GM18505 (cell line): ENCODE data around the gene SLC5A4.
"Not testable (repeated sequence)": the region's sequence is repeated elsewhere in the genome, so short reads cannot be mapped to it uniquely, and the experiment has no call there.

ENCODE experiments used
- ATAC-seq: cut with Tn5 transposase; IDR thresholded peaks from one replicate; pipeline ENCODE4 v1.9.1; 2021; ENCODE audit not compliant: unreplicated experiment
- POLR2A ChIP-seq: IDR thresholded peaks from 4 replicates; pipeline ENCODE4 v1.6.1; 2011; ENCODE audit warnings: borderline replicate concordance; ENCODE audit not compliant: insufficient read depth, insufficient read length; ENCODE audit errors: extremely low read depth

The SLC5A4 gene

DNA sequence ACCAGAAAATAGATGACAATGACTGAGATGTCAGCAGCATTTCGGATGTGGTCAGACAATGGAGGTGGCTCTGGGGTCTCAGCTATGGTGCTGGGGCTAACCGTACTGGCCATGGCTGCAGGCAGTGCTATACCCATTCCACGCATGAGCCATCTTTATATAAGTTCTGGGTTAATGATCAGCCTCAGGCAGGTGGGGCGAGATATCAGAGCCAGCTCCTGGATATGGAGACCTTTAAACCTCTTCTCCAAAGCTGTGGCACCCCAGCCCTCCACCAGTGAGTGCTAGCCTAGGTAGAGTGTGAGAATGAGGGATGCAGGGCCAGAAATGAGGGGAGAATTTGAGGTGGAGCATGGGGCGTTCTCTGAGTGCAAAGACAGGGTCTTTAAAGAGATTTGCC, at the start of gene SLC5A4:
Gene SLC5A4 (minus strand): TSS at position 131 of the 400 bp plus-strand sequence. CDS start 18 bp downstream, at position 113.
- no peak for TF ChIP-seq POLR2A
- no peak for ATAC-seq

DNA sequence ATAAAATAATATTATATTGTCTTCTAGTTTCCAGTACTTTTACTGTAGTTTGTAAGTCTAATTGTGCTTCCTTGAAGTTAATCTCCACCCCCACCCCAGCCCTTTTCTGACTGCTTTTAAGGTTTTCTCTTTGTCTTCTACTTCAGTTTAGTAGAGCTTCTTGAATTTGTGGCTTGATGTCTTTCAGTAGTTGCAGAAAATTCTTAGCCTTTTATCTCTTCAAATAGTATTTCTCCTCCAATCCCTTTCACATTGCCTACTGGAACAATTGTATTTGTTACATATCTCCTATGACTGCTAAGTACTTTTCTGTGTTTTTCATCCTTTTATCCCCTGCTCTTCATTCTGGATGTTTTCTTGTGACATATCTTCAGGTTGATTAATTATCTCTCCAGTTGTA, 38.8 kb upstream of the SLC5A4 start:
- not testable (repeated sequence) for ATAC-seq

DNA sequence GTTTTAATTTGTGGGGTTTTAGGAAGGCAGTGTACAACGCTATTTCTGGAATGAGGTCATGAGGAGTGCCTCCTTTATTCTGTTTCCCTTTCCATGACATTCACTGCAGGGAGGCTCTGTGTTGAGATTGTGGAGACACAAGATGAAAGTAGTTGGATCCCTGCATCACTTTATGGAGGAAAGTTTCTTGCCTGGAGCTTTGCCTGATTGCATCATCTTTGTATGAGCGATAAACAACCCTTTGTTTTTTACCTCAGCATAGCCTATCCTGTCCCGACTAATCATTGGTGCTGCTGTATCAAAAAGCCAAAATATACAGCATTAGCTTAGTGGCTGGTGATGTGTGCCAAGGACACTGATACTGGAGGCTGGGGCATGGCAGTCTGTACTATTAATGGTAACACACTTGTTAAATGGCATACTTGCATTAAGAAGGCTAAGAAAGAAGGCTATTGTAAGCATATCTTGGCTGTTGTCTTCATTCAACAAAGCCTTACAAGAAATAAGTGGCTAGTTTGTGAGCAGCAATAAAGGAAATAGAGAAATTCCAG, 31.2 kb upstream of the SLC5A4 start:
- TF ChIP-seq POLR2A = no peak
- ATAC-seq = no peak

DNA sequence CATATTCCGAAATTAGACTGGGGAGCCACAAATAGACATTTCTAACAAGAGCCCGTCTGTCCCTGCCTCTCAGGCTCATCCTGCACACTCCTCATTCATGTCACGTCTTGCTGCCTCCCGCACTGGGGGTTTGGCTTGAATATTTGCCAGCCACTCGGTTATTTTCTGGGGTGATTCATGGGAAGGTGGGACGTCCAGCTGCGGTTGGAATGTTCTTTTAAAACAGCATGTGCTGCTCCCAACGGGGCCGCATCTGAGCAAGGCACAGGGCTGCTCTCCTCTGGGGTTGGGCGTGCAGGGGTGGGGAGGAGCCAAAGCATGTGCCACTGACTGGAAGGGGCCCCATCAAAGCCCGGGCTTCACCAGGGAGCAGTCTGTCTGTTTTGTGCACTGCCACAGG, 25.9 kb upstream of the SLC5A4 start:
- no peak for TF ChIP-seq POLR2A
- no peak for ATAC-seq

DNA sequence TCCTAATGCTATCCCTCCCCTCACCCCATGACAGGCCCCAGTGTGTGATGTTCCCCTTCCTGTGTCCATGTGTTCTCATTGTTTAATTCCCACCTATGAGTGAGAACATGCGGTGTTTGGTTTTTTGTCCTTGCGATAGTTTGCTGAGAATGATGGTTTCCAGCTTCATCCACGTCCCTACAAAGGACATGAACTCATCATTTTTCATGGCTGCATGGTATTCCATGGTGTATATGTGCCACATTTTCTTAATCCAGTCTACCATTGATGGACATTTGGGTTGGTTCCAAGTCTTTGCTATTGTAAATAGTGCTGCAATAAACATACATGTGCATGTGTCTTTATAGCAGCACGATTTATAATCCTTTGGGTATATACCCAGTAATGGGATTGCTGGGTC, 20.2 kb upstream of the SLC5A4 start:
- ATAC-seq = not testable (repeated sequence)

DNA sequence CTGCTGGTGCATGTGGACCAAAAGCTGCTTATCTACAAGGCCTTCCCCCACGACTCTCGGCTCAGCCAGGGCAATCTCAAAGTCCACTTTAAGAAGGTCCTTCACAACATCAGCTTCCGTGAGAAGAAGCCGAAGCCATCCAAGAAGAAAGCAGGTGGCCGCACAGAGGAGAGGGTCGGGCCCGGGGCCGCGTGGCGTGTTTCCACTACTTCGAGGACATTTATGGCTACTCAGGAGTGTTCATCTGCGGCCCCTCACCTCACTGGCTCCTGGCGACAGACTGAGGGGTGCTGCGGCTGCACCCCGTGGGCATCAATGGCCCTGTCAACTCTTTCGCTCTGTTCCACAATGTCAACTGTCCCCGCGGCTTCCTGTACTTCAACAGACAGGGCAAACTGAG, 16.2 kb upstream of the SLC5A4 start:
- TF ChIP-seq POLR2A = no peak
- no peak for ATAC-seq

DNA sequence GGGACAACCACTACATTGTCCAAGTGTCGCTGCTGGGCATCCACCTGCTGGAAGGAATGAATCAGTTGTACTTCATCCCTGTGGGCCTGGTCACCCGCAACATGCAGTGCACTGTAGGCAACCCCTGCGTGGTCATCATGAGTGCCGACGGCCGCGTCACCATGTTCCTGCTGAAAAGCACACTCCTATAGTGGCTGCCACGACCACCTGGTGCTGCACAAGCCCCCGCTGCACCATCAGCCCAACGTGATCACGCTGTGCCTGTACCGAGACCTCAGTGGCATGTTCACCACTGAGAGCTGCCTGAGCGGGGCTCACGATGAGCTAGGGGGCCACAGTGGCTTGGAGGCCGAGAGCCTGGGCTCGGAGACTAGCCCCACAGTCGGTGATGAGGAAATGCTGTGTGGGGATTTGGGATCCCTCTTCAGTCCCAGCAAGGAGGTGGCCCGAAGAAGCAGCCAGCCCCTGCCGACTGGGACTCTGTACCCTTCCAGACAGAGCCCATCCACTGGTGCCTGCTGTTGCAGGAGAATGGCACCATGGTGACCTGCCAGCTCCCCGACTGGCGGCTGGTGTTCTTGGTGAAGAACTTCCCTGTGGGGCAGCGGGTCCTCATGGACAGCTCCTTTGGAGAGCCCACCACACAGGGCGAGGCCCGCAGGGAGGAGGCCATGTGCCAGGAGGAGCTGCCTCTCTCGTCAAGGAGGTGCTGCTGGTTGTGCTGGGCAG, 15.7 kb upstream of the SLC5A4 start:
- TF ChIP-seq POLR2A = no peak
- no peak for ATAC-seq

DNA sequence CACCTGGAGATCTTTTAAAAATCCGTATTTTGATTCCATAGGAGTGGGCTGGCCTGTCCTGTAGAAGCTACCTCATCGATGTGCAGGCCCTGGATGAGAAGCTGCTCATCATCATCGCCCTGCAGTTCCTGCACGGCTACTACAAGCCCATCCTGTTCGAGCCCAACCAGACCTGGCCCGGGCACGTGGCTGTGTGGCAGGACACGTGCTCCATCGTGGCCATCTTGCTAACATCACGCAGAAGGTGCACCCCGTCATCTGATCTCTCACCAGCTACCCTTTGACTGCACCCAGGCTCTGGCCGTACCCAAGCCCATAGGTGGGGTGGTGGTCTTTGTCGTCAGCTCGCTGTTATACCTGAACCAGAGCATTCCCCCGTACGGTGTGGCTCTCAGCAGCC, 14.2 kb upstream of the SLC5A4 start:
- no peak for ATAC-seq
- no peak for TF ChIP-seq POLR2A

DNA sequence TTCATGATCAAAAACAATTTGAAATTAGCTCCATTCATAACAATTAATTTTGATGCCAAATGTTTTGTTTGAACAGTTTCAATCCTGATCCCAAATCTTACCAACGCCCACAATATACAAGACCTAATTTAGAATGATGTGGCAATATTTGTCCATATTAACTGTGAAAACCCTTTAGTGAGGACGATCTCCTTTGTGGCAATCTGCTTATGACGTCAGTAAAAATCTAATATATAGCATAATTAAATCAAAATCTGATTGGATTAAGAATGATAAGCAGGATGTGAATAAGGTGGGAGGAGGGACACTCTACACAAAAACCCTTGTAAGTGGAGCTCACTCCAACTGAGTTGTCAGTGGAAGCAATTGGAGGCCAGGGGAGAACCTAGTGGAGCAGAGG, 11.9 kb upstream of the SLC5A4 start:
- ATAC-seq = no peak
- no peak for TF ChIP-seq POLR2A

DNA sequence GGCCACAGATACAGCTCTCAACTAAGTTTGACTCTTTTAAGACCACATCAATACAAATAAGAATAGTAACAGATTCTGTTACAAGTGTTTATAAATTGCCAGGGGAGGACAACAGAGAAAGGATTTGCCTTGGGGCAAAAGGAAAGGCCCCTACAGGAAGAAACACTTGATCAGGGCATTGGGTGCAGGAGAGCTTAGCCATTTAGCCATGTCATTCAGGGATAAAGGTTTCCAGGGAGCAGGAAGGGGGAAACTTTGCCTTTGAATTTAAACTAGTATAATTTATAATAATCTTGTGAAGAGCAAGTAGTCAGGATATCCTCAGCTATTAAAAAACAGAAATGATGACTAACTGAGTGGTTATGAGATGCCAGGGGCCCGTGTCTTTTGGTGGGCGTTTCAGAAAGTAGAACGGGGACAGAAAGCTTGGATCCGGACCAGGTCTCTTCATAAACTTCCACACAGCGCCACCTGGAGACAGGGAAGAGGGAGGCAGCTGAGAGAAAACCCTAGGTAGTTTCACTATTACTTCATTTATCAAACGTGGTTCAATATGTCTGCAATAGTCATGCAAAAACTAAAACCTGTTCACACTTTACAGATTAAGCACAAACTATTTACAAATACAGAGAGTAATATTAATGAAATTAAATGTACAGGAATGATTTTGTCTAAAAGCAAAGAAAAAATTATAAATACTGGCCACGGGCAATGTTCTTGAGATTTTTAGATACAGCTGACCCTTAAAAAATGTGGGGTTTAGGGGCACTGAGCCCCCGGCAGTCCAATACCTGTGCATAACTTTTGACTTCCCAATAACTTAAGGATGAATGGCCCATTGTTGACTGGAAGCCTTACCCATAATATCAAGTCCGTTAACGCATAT, 11.0 kb upstream of the SLC5A4 start:
- no peak for ATAC-seq
- TF ChIP-seq POLR2A = no peak

DNA sequence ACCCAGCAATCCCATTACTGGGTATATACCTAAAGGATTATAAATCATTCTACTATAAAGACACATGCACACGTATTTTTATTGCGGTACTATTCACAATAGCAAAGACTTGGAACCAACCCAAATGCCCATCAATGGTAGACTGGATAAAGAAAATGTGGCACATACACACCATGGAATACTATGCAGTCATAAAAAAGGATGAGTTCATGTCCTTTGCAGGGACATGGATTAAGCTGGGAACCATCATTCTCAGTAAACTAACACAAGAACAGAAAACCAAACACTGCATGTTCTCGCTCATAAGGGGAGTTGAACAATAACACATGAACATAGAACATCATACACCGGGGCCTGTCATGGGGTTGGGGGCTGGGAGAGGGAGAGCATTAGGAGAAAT, 8.5 kb upstream of the SLC5A4 start:
- not testable (repeated sequence) for ATAC-seq

DNA sequence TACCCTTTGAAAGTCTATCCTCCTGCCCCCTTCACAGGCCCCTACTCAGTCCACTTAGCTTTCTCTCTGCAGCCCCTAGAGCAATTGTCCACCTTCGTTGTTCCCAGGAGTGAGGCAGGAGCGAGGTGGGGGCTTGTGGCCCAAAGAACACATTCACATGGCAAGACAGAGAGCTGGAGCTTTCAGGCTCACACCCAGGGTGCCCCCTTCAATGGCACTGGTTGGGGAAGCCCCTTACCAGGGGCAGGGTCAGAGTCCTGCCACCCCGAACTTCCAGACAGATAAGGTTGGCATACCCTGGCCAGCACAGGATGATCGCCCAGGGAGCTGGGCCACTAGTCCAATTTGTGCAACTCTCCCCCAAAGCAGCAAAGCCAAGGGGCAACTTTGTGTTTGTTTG, 6.2 kb upstream of the SLC5A4 start:
- ATAC-seq = no peak
- no peak for TF ChIP-seq POLR2A

DNA sequence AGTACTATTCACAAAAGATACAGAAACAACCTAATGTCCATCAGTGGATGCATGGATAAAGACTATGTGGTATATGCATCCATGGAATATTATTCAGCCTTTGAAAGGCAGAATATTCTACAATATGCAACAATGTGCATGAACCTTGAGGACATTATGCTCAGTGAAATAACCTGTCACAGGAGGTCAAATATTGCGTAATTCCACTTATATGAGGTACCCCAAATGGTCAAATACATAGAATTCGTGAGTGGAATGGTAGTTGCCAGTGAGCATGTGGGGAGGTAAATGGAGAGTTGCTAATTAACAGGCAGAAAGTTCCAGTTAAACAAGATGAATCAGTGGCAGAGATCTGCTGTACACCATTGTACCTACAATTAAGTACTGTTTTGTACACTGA, 3.6 kb upstream of the SLC5A4 start:
- no peak for TF ChIP-seq POLR2A
- no peak for ATAC-seq

DNA sequence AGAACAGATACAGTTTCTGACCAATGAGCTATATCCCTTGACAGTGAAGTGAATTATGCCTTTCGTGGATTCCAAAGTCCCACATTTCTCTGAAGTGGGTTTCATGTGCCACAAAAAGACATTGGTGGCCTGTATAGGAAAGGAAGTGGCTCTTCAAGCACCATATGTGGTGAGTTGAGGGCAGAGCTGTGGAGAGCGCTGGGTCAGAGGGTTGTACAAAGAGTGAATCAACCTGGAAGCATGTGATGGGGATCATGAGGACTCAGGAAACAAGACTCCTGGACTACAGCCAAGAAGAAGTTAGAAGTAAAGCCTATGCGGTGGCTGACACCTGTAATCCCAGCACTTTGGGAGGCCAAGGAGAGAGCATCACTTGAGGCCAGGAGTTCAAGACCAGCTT, 579 bp upstream of the SLC5A4 start:
- no peak for ATAC-seq
- no peak for TF ChIP-seq POLR2A
